Muscle layer of duodenum (tissue), 2 donors: ENCODE data around the gene PRKAR1A.

Source experiments
- H3K27ac ChIP-seq: one replicate; pipeline ENCODE4 v1.7.0; 2013; ENCODE audit warnings: mild to moderate bottlenecking, low read length
- H3K27me3 ChIP-seq: one replicate; pipeline ENCODE4 v1.7.0; 2013; ENCODE audit warnings: low read depth, mild to moderate bottlenecking, control low read depth, low read length
- H3K36me3 ChIP-seq, 2 donors: one replicate each; pipeline ENCODE4 v1.7.0; 2013; ENCODE audit warnings: low read length in 2 of 2, control low read depth in 1 of 2, mild to moderate bottlenecking in 1 of 2; ENCODE audit not compliant: insufficient read depth in 2 of 2, control insufficient read depth in 1 of 2
- H3K4me1 ChIP-seq, 2 donors: one replicate each; pipeline ENCODE4 v1.7.0; 2013; ENCODE audit warnings: low read length in 2 of 2, mild to moderate bottlenecking in 2 of 2, control low read depth in 1 of 2, moderate library complexity in 1 of 2; ENCODE audit not compliant: insufficient read depth in 2 of 2, control insufficient read depth in 1 of 2
- H3K4me3 ChIP-seq, 2 donors: one replicate each; pipeline ENCODE4 v1.7.0; 2013; ENCODE audit warnings: low read length in 2 of 2, low read depth in 1 of 2, mild to moderate bottlenecking in 1 of 2
- H3K9me3 ChIP-seq, 2 donors: one replicate each; pipeline ENCODE4 v1.7.0; 2013; ENCODE audit warnings: low read length in 2 of 2, control low read depth in 1 of 2, mild to moderate bottlenecking in 1 of 2; ENCODE audit not compliant: control insufficient read depth in 1 of 2
- donor health status: healthy.

Gene PRKAR1A

GRCh38 chr17:68594552-68594951, 82.3 kb downstream of the PRKAR1A start:
- Histone ChIP-seq H3K27ac (no peak overlapping the region), H3K4me1 (peaks cover under 1 to 8% of the 10 kb centered on the region in 2 donors), H3K4me3 (no peak overlapping the region), H3K9me3 (no peaks in the 10 kb centered on the region), H3K27me3 (no peaks in the 10 kb centered on the region), H3K36me3 (no peaks in the 10 kb centered on the region)

GRCh38 chr17:68595496-68595895, 83.3 kb downstream of the PRKAR1A start:
- Histone ChIP-seq H3K4me3 (no peak overlapping the region), H3K36me3 (no peaks in the 10 kb centered on the region), H3K27ac (no peak overlapping the region), H3K27me3 (peaks cover 5% of the 10 kb centered on the region), H3K4me1 (peaks cover 8% of the 10 kb centered on the region in 2 donors), H3K9me3 (no peaks in the 10 kb centered on the region)

GRCh38 chr17:68595986-68596385, 83.8 kb downstream of the PRKAR1A start:
- Histone ChIP-seq H3K9me3 (no peaks in the 10 kb centered on the region), H3K4me1 (peaks cover 8% of the 10 kb centered on the region in 2 donors), H3K4me3 (no peak overlapping the region), H3K36me3 (no peaks in the 10 kb centered on the region), H3K27me3 (peaks cover 5% of the 10 kb centered on the region), H3K27ac (no peak overlapping the region)

- Histone ChIP-seq H3K27me3 (peaks cover 5% of the 10 kb centered on the region), H3K27ac (no peak overlapping the region), H3K36me3 (no peaks in the 10 kb centered on the region), H3K4me3 (no peak overlapping the region), H3K4me1 (peaks cover 8% of the 10 kb centered on the region in 2 donors), H3K9me3 (no peaks in the 10 kb centered on the region)
Measured at GRCh38 chr17:68596411-68596945, 84.2 kb downstream of the PRKAR1A start.

GRCh38 chr17:68598074-68598473, 85.8 kb downstream of the PRKAR1A start:
- H3K4me1 ChIP-seq, result peaks cover 7 to 8% of the 10 kb centered on the region in 2 donors
- peak overlapping the region; percentile 56 for H3K27ac ChIP-seq
- H3K27me3 ChIP-seq, result peaks cover 5% of the 10 kb centered on the region
- H3K4me3 ChIP-seq, result peak overlapping the region in 1 of 2 donors; percentile 45
- H3K36me3 ChIP-seq, result no peaks in the 10 kb centered on the region
- H3K9me3 ChIP-seq, result no peaks in the 10 kb centered on the region

GRCh38 chr17:68598545-68598961, 86.3 kb downstream of the PRKAR1A start:
- H3K9me3 ChIP-seq, result no peaks in the 10 kb centered on the region
- peak overlapping the region; percentile 56 for H3K27ac ChIP-seq
- H3K36me3 ChIP-seq, result no peaks in the 10 kb centered on the region
- H3K4me3 ChIP-seq, result peak overlapping the region; percentile 30 to 45
- H3K27me3 ChIP-seq, result peaks cover 5% of the 10 kb centered on the region
- peaks cover 2 to 8% of the 10 kb centered on the region in 2 donors for H3K4me1 ChIP-seq

GRCh38 chr17:68599091-68599490, 86.9 kb downstream of the PRKAR1A start:
- Histone ChIP-seq H3K36me3 (no peaks in the 10 kb centered on the region), H3K4me1 (peaks cover 0 to 8% of the 10 kb centered on the region in 2 donors), H3K9me3 (no peaks in the 10 kb centered on the region), H3K27me3 (peaks cover 5% of the 10 kb centered on the region), H3K27ac (peak overlapping the region; percentile 56), H3K4me3 (peak overlapping the region in 1 of 2 donors; percentile 45)

- peak overlapping the region; percentile 45 to 75 for H3K4me3 ChIP-seq
- H3K27me3 ChIP-seq, result peaks cover 5% of the 10 kb centered on the region
- H3K36me3 ChIP-seq, result no peaks in the 10 kb centered on the region
- H3K27ac ChIP-seq, result peak overlapping the region; percentile 56
- H3K9me3 ChIP-seq, result no peaks in the 10 kb centered on the region
- H3K4me1 ChIP-seq, result peaks cover 0 to 8% of the 10 kb centered on the region in 2 donors
Measured at GRCh38 chr17:68599552-68600066, 87.4 kb downstream of the PRKAR1A start.

GRCh38 chr17:68600067-68600930, 88.1 kb downstream of the PRKAR1A start:
- no peaks in the 10 kb centered on the region for H3K9me3 ChIP-seq
- H3K36me3 ChIP-seq, result no peaks in the 10 kb centered on the region
- peak overlapping the region; percentile 56 for H3K27ac ChIP-seq
- peak overlapping the region; percentile 45 to 75 for H3K4me3 ChIP-seq
- H3K4me1 ChIP-seq, result peaks cover 0 to 8% of the 10 kb centered on the region in 2 donors
- H3K27me3 ChIP-seq, result peaks cover 5% of the 10 kb centered on the region
